WTC11 (cell line): Measurements from ENCODE around the gene WDFY3. TPM values are rescaled to one million over a fixed set of nuclear protein-coding genes. Genes with fewer than 3 reads are reported as not detected.

Experiments used
- CREB1 ChIP-seq: sonication (generic); formaldehyde crosslinking; IDR thresholded peaks from 2 replicates; pipeline ENCODE4 v1.8.0; 2023; ENCODE audit warnings: mild to moderate bottlenecking, missing genetic modification reagents
- ETV6 ChIP-seq: sonication (generic); formaldehyde crosslinking; IDR thresholded peaks from 2 replicates; pipeline ENCODE4 v1.8.1; 2022; ENCODE audit warnings: mild to moderate bottlenecking, missing genetic modification reagents
- GTF2I ChIP-seq: fragments of 250-450 bp; sonication (Bioruptor Pico); conservative IDR thresholded peaks from 2 replicates; pipeline ENCODE4 v1.4.0; 2021; ENCODE audit warnings: mild to moderate bottlenecking
- HMGA2 ChIP-seq: fragments of 250-450 bp; sonication (Bioruptor Pico); IDR thresholded peaks from 2 replicates; pipeline ENCODE4 v1.4.0; 2021; ENCODE audit warnings: mild to moderate bottlenecking, moderate library complexity
- JUN ChIP-seq: sonication (generic); formaldehyde crosslinking; IDR thresholded peaks from 2 replicates; pipeline ENCODE4 v1.8.0; 2023; ENCODE audit warnings: mild to moderate bottlenecking, missing genetic modification reagents
- KAT7 ChIP-seq: sonication (generic); formaldehyde crosslinking; IDR thresholded peaks from 2 replicates; pipeline ENCODE4 v1.8.1; 2023; ENCODE audit warnings: missing genetic modification reagents, mild to moderate bottlenecking, borderline replicate concordance
- NFYB ChIP-seq: sonication (generic); formaldehyde crosslinking; conservative IDR thresholded peaks from 2 replicates; pipeline ENCODE4 v1.8.0; 2022; ENCODE audit warnings: low read depth, missing genetic modification reagents
- ZNF232 ChIP-seq: sonication (generic); formaldehyde crosslinking; IDR thresholded peaks from 2 replicates; pipeline ENCODE4 v1.8.0; 2022; ENCODE audit warnings: mild to moderate bottlenecking, missing genetic modification reagents
- ZNF263 ChIP-seq: sonication (generic); formaldehyde crosslinking; IDR thresholded peaks from 2 replicates; pipeline ENCODE4 v1.8.1; 2022; ENCODE audit warnings: low read depth, mild to moderate bottlenecking, moderate library complexity, missing genetic modification reagents
- total RNA-seq: library from RNA; stranded (reverse); gene quantifications from 3 replicates; pipeline ENCODE4 v1.2.3, GENCODE V29; 2021
- TF ChIP-seq, protein P1 (sequence below): sonication (generic); formaldehyde crosslinking; IDR thresholded peaks from 2 replicates; pipeline ENCODE4 v1.8.0; 2023; ENCODE audit warnings: missing genetic modification reagents, mild to moderate bottlenecking, borderline replicate concordance
- TF ChIP-seq, protein P2 (sequence below): fragments of 200-600 bp; IDR thresholded peaks from 2 replicates; pipeline ENCODE4 v1.8.0; 2022; ENCODE audit warnings: antibody characterized with exemption
- TF ChIP-seq, protein P3 (sequence below): sonication (generic); formaldehyde crosslinking; IDR thresholded peaks from 2 replicates; pipeline ENCODE4 v1.8.1; 2023; ENCODE audit warnings: mild to moderate bottlenecking, missing genetic modification reagents, moderate library complexity
- TF ChIP-seq, protein P4 (sequence below): fragments of 250-450 bp; sonication (Bioruptor Pico); IDR thresholded peaks from 2 replicates; pipeline ENCODE4 v1.8.0; 2021; ENCODE audit warnings: mild to moderate bottlenecking
- TF ChIP-seq, protein P5 (sequence below): fragments of 250-450 bp; sonication (Bioruptor Pico); IDR thresholded peaks from 2 replicates; pipeline ENCODE4 v2.1.2; 2022; ENCODE audit warnings: mild to moderate bottlenecking, moderate library complexity
- TF ChIP-seq, protein P6 (sequence below): sonication (generic); formaldehyde crosslinking; IDR thresholded peaks from 2 replicates; pipeline ENCODE4 v1.8.1; 2022; ENCODE audit warnings: mild to moderate bottlenecking, missing genetic modification reagents, moderate library complexity, borderline replicate concordance
- TF ChIP-seq, protein P7 (sequence below): sonication (generic); formaldehyde crosslinking; IDR thresholded peaks from 2 replicates; pipeline ENCODE4 v1.8.1; 2023; ENCODE audit warnings: mild to moderate bottlenecking, moderate library complexity, missing genetic modification reagents

Gene WDFY3
- total RNA-seq, 1 experiment from 2014 or later, result 77.2 TPM

DNA sequence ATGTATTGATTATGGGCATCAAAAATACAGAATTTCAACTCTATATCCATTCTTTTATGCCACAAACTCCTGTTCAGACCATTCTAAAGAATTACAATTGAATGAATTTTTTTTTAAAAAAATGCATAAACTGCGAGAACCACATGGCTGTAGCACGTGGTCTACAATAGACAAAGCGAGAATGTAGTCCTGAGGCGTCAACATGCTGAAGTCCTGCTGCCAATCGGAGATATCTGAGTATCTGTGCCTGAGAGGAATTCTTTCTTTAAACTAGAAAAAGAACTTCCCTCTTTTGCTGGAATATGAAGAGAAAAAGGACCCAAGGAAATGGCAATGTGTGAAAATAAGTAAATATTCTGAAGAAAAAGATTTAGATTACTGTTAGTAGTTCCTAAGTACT is 277.9 kb downstream of the WDFY3 start (continued):
- TF ChIP-seq, protein P1, sequence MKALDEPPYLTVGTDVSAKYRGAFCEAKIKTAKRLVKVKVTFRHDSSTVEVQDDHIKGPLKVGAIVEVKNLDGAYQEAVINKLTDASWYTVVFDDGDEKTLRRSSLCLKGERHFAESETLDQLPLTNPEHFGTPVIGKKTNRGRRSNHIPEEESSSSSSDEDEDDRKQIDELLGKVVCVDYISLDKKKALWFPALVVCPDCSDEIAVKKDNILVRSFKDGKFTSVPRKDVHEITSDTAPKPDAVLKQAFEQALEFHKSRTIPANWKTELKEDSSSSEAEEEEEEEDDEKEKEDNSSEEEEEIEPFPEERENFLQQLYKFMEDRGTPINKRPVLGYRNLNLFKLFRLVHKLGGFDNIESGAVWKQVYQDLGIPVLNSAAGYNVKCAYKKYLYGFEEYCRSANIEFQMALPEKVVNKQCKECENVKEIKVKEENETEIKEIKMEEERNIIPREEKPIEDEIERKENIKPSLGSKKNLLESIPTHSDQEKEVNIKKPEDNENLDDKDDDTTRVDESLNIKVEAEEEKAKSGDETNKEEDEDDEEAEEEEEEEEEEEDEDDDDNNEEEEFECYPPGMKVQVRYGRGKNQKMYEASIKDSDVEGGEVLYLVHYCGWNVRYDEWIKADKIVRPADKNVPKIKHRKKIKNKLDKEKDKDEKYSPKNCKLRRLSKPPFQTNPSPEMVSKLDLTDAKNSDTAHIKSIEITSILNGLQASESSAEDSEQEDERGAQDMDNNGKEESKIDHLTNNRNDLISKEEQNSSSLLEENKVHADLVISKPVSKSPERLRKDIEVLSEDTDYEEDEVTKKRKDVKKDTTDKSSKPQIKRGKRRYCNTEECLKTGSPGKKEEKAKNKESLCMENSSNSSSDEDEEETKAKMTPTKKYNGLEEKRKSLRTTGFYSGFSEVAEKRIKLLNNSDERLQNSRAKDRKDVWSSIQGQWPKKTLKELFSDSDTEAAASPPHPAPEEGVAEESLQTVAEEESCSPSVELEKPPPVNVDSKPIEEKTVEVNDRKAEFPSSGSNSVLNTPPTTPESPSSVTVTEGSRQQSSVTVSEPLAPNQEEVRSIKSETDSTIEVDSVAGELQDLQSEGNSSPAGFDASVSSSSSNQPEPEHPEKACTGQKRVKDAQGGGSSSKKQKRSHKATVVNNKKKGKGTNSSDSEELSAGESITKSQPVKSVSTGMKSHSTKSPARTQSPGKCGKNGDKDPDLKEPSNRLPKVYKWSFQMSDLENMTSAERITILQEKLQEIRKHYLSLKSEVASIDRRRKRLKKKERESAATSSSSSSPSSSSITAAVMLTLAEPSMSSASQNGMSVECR (CRISPR knock-in tag), result no peak
- TF ChIP-seq, protein P2, sequence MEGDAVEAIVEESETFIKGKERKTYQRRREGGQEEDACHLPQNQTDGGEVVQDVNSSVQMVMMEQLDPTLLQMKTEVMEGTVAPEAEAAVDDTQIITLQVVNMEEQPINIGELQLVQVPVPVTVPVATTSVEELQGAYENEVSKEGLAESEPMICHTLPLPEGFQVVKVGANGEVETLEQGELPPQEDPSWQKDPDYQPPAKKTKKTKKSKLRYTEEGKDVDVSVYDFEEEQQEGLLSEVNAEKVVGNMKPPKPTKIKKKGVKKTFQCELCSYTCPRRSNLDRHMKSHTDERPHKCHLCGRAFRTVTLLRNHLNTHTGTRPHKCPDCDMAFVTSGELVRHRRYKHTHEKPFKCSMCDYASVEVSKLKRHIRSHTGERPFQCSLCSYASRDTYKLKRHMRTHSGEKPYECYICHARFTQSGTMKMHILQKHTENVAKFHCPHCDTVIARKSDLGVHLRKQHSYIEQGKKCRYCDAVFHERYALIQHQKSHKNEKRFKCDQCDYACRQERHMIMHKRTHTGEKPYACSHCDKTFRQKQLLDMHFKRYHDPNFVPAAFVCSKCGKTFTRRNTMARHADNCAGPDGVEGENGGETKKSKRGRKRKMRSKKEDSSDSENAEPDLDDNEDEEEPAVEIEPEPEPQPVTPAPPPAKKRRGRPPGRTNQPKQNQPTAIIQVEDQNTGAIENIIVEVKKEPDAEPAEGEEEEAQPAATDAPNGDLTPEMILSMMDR, result no peak
- TF ChIP-seq HMGA2 (CRISPR knock-in tag) (no peak), ZNF232 (CRISPR knock-in tag) (no peak), JUN (CRISPR knock-in tag) (no peak), ZNF263 (CRISPR knock-in tag) (no peak), ETV6 (CRISPR knock-in tag) (no peak), CREB1 (CRISPR knock-in tag) (no peak), NFYB (no peak), KAT7 (CRISPR knock-in tag) (no peak), GTF2I (CRISPR knock-in tag) (no peak)
- TF ChIP-seq, protein P3, sequence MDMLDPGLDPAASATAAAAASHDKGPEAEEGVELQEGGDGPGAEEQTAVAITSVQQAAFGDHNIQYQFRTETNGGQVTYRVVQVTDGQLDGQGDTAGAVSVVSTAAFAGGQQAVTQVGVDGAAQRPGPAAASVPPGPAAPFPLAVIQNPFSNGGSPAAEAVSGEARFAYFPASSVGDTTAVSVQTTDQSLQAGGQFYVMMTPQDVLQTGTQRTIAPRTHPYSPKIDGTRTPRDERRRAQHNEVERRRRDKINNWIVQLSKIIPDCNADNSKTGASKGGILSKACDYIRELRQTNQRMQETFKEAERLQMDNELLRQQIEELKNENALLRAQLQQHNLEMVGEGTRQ (CRISPR knock-in tag), result no peak
- TF ChIP-seq, protein P4, sequence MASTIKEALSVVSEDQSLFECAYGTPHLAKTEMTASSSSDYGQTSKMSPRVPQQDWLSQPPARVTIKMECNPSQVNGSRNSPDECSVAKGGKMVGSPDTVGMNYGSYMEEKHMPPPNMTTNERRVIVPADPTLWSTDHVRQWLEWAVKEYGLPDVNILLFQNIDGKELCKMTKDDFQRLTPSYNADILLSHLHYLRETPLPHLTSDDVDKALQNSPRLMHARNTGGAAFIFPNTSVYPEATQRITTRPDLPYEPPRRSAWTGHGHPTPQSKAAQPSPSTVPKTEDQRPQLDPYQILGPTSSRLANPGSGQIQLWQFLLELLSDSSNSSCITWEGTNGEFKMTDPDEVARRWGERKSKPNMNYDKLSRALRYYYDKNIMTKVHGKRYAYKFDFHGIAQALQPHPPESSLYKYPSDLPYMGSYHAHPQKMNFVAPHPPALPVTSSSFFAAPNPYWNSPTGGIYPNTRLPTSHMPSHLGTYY (CRISPR knock-in tag), result no peak
- TF ChIP-seq, protein P5, sequence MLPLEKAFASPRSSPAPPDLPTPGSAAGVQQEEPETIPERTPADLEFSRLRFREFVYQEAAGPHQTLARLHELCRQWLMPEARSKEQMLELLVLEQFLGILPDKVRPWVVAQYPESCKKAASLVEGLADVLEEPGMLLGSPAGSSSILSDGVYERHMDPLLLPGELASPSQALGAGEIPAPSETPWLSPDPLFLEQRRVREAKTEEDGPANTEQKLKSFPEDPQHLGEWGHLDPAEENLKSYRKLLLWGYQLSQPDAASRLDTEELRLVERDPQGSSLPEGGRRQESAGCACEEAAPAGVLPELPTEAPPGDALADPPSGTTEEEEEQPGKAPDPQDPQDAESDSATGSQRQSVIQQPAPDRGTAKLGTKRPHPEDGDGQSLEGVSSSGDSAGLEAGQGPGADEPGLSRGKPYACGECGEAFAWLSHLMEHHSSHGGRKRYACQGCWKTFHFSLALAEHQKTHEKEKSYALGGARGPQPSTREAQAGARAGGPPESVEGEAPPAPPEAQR (CRISPR knock-in tag), result no peak
- TF ChIP-seq, protein P6, sequence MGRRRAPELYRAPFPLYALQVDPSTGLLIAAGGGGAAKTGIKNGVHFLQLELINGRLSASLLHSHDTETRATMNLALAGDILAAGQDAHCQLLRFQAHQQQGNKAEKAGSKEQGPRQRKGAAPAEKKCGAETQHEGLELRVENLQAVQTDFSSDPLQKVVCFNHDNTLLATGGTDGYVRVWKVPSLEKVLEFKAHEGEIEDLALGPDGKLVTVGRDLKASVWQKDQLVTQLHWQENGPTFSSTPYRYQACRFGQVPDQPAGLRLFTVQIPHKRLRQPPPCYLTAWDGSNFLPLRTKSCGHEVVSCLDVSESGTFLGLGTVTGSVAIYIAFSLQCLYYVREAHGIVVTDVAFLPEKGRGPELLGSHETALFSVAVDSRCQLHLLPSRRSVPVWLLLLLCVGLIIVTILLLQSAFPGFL, result no peak
- TF ChIP-seq, protein P7, sequence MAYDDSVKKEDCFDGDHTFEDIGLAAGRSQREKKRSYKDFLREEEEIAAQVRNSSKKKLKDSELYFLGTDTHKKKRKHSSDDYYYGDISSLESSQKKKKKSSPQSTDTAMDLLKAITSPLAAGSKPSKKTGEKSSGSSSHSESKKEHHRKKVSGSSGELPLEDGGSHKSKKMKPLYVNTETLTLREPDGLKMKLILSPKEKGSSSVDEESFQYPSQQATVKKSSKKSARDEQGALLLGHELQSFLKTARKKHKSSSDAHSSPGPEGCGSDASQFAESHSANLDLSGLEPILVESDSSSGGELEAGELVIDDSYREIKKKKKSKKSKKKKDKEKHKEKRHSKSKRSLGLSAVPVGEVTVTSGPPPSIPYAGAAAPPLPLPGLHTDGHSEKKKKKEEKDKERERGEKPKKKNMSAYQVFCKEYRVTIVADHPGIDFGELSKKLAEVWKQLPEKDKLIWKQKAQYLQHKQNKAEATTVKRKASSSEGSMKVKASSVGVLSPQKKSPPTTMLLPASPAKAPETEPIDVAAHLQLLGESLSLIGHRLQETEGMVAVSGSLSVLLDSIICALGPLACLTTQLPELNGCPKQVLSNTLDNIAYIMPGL, result no peak
